A673 (cell line): ENCODE data around the gene SLC9A1. TPM values are rescaled to one million over a fixed set of nuclear protein-coding genes. Genes with fewer than 3 reads are reported as not detected.

Experiments used
- BruUV-seq: library from RNA; stranded (reverse); fragments of 400-500 nt; replicated peaks from 2 replicates; lab custom pipeline; 2021; lab: Mats Ljungman, UMichigan
- CTCF ChIA-PET: fragments of 300-600 bp; sonication (Branson Sonifier 250); formaldehyde crosslinking; loops from one replicate; lab custom pipeline; 2022; ENCODE audit warnings: antibody characterized with exemption; lab: Charles Lee
- POLR2A ChIA-PET: fragments of 300-600 bp; sonication (Branson Sonifier 250); formaldehyde crosslinking; loops from one replicate; lab custom pipeline; 2022; ENCODE audit warnings: antibody characterized with exemption; ENCODE audit not compliant: low non-redundant PET; lab: Charles Lee
- DNase-seq: peaks from one replicate; pipeline ENCODE4 v3.0.0-alpha.2; 2015; ENCODE audit warnings: low spot score
- H3K27ac ChIP-seq: fragments of 200-600 bp; sonication (generic); 2 replicates; pipeline ENCODE4 v1.5.1; 2016; ENCODE audit warnings: mixed run types, low read depth, mild to moderate bottlenecking, mixed read lengths, antibody characterized with exemption, low read length; ENCODE audit not compliant: poor library complexity, severe bottlenecking
- H3K27me3 ChIP-seq: fragments of 200-600 bp; sonication (generic); replicated peaks from 2 replicates; pipeline ENCODE4 v1.6.1; 2017; ENCODE audit warnings: mixed run types, low read depth, mild to moderate bottlenecking, mixed read lengths, antibody characterized with exemption, low read length; ENCODE audit not compliant: insufficient read depth, poor library complexity
- H3K36me3 ChIP-seq: fragments of 200-600 bp; sonication (generic); 2 replicates; pipeline ENCODE4 v1.6.1; 2016; ENCODE audit warnings: mixed run types, mild to moderate bottlenecking, mixed read lengths, antibody characterized with exemption, low read length; ENCODE audit not compliant: insufficient read depth, poor library complexity, severe bottlenecking
- H3K4me1 ChIP-seq: fragments of 200-600 bp; sonication (generic); 2 replicates; pipeline ENCODE4 v1.6.1; 2017; ENCODE audit warnings: mixed run types, mild to moderate bottlenecking, mixed read lengths, antibody characterized with exemption, low read length; ENCODE audit not compliant: insufficient read depth, poor library complexity, severe bottlenecking
- H3K4me3 ChIP-seq: fragments of 200-600 bp; sonication (generic); 2 replicates; pipeline ENCODE4 v1.5.1; 2016; ENCODE audit warnings: low read depth, mixed run types, mild to moderate bottlenecking, mixed read lengths, low read length; ENCODE audit not compliant: poor library complexity, severe bottlenecking
- H3K9me3 ChIP-seq: fragments of 200-600 bp; sonication (generic); 2 replicates; pipeline ENCODE4 v1.6.1; 2016; ENCODE audit warnings: mixed run types, low read depth, mild to moderate bottlenecking, mixed read lengths, antibody characterized with exemption, low read length; ENCODE audit not compliant: poor library complexity, severe bottlenecking
- EZH2 ChIP-seq: fragments of 200-600 bp; sonication (generic); IDR thresholded peaks from 2 replicates; pipeline ENCODE4 v1.6.1; 2017; ENCODE audit warnings: borderline replicate concordance, low read depth, mild to moderate bottlenecking, mixed read lengths, antibody characterized with exemption, low read length; ENCODE audit not compliant: poor library complexity, severe bottlenecking
- intact Hi-C: fragments of 100-400 bp; cut with micrococcal nuclease; formaldehyde crosslinking; loops from one replicate; pipeline ENCODE4 v1.10.0; 2022; ENCODE audit not compliant: unreplicated experiment
- total RNA-seq: library from RNA; stranded (reverse); gene quantifications from 2 replicates; pipeline ENCODE4 v1.2.3, GENCODE V29; 2021
- TF ChIP-seq, protein P1 (sequence below): fragments of 300-800, 200-600 bp; sonication (generic); conservative IDR thresholded peaks from 2 replicates; pipeline ENCODE4 v1.5.1; 2017; ENCODE audit warnings: low read depth, mild to moderate bottlenecking, antibody characterized with exemption, low read length, moderate library complexity, mixed read lengths

SLC9A1 gene
- total RNA-seq, 1 experiment from 2014 or later, result 30.2 TPM

DNA sequence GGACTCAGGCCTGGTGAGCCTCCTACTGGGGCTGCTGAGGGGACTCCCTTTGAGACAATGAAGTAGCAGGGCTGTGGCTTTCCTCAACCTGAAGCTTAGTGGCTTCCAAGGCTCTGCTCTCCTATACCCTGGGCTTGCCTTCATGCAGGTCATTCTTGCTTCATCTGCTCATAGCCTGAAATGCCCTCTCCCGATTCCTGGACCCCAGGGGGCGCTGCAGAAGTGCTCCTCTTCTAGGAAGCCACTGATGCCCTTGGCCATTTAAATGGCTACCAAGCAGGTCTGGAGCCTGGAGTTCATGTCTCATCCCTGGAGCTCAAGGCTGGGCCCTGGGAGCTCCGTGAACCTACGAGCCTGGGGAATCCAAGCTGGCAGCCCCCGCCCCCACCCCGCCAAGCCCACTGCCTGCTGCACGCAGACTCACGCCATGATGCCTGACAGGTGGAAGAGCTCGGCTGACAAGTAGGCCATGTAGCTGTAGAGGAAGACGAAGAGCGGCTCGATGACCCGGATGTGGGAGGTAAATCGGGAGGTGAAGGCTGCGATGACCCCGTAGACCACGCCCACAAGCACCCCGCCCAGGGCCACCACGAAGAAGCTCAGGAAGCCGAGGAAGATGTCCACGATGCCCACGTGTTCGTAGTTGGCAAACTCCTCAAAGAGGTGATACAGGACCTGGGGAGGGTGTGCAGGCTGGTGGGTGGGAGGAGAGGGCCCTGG lies 45.7 kb downstream of the SLC9A1 start:
- intact Hi-C loops, result no loop called here
- POLR2A ChIA-PET, result no interaction called here
- Histone ChIP-seq H3K27ac (no peak overlapping the region), H3K27me3 (no peaks in the 10 kb centered on the region), H3K36me3 (no peaks in the 10 kb centered on the region), H3K4me3 (no peak overlapping the region), H3K4me1 (peaks cover 22% of the 10 kb centered on the region), H3K9me3 (no peaks in the 10 kb centered on the region)
- BruUV-seq, result no TSS peak
- TF ChIP-seq, protein P1, sequence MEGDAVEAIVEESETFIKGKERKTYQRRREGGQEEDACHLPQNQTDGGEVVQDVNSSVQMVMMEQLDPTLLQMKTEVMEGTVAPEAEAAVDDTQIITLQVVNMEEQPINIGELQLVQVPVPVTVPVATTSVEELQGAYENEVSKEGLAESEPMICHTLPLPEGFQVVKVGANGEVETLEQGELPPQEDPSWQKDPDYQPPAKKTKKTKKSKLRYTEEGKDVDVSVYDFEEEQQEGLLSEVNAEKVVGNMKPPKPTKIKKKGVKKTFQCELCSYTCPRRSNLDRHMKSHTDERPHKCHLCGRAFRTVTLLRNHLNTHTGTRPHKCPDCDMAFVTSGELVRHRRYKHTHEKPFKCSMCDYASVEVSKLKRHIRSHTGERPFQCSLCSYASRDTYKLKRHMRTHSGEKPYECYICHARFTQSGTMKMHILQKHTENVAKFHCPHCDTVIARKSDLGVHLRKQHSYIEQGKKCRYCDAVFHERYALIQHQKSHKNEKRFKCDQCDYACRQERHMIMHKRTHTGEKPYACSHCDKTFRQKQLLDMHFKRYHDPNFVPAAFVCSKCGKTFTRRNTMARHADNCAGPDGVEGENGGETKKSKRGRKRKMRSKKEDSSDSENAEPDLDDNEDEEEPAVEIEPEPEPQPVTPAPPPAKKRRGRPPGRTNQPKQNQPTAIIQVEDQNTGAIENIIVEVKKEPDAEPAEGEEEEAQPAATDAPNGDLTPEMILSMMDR, result peak; percentile 53
- no peak for TF ChIP-seq EZH2
- CTCF ChIA-PET, result no interaction called here
- peak; percentile 47 for DNase-seq

GRCh38 chr1:27108588-27108987 lies 46.3 kb downstream of the SLC9A1 start:
- POLR2A ChIA-PET, result no interaction called here
- Histone ChIP-seq H3K4me1 (peaks cover 16% of the 10 kb centered on the region), H3K4me3 (no peak overlapping the region), H3K36me3 (no peaks in the 10 kb centered on the region), H3K27me3 (no peaks in the 10 kb centered on the region), H3K9me3 (no peaks in the 10 kb centered on the region), H3K27ac (no peak overlapping the region)
- CTCF ChIA-PET, result no interaction called here
- DNase-seq, result no peak
- no TSS peak for BruUV-seq
- TF ChIP-seq EZH2, result no peak
- TF ChIP-seq, protein P1, result no peak
- intact Hi-C loops, result no loop called here

- ChIA-PET CTCF (no interaction called here), POLR2A (no interaction called here)
- Histone ChIP-seq H3K9me3 (no peaks in the 10 kb centered on the region), H3K27ac (no peak overlapping the region), H3K4me1 (peaks cover 3% of the 10 kb centered on the region), H3K36me3 (no peaks in the 10 kb centered on the region), H3K27me3 (no peaks in the 10 kb centered on the region), H3K4me3 (no peak overlapping the region)
- DNase-seq, result peak; percentile 22
- TF ChIP-seq, protein P1, result no peak
- TF ChIP-seq EZH2, result no peak
- no TSS peak for BruUV-seq
- intact Hi-C loops, result no loop called here
These were observed 48.2 kb downstream of the SLC9A1 start for GRCh38 chr1:27106561-27107323.
